H9 (cell line): Measurements from ENCODE around the gene PRSS2. TPM values are rescaled to one million over a fixed set of nuclear protein-coding genes. Genes with fewer than 3 reads are reported as not detected.

Source experiments
- DNase-seq: peaks from one replicate; pipeline ENCODE4 v3.0.0-alpha.2; 2017
- H2AFZ ChIP-seq: one replicate; pipeline ENCODE4 v1.6.1; 2013; ENCODE audit warnings: mild to moderate bottlenecking, low read length, control low read depth, moderate library complexity
- H2AK5ac ChIP-seq: 2 replicates; pipeline ENCODE4 v1.6.1; 2013; ENCODE audit warnings: low read length, control low read depth, mixed read lengths; ENCODE audit not compliant: insufficient read length
- H2BK120ac ChIP-seq: one replicate; pipeline ENCODE4 v1.6.1; 2013; ENCODE audit warnings: low read depth, mild to moderate bottlenecking, low read length, control low read depth, inconsistent platforms; ENCODE audit not compliant: poor library complexity, severe bottlenecking
- H2BK12ac ChIP-seq: 2 replicates; pipeline ENCODE4 v1.6.1; 2013; ENCODE audit warnings: low read length, control low read depth, mixed read lengths, low read depth; ENCODE audit not compliant: insufficient read length
- H2BK15ac ChIP-seq: 2 replicates; pipeline ENCODE4 v1.6.1; 2013; ENCODE audit warnings: low read depth, low read length, control low read depth
- H2BK20ac ChIP-seq: one replicate; pipeline ENCODE4 v1.6.1; 2013; ENCODE audit warnings: low read depth, mild to moderate bottlenecking, low read length, control low read depth, inconsistent platforms; ENCODE audit not compliant: poor library complexity, severe bottlenecking
- H2BK5ac ChIP-seq: 2 replicates; pipeline ENCODE4 v1.6.1; 2013; ENCODE audit warnings: low read length, control low read depth, mixed read lengths; ENCODE audit not compliant: insufficient read length
- H3K14ac ChIP-seq: 2 replicates; pipeline ENCODE4 v1.6.1; 2013; ENCODE audit warnings: low read length, control low read depth; ENCODE audit not compliant: insufficient read depth
- H3K18ac ChIP-seq: 2 replicates; pipeline ENCODE4 v1.6.1; 2013; ENCODE audit warnings: low read depth, mild to moderate bottlenecking, mixed read lengths, low read length, control low read depth; ENCODE audit not compliant: insufficient read length
- H3K23ac ChIP-seq: 2 replicates; pipeline ENCODE4 v1.6.1; 2013; ENCODE audit warnings: low read length, control low read depth, mixed read lengths, low read depth; ENCODE audit not compliant: insufficient read length
- H3K23me2 ChIP-seq: 2 replicates; pipeline ENCODE4 v1.6.1; 2013; ENCODE audit warnings: low read depth, mild to moderate bottlenecking, mixed read lengths, low read length, control low read depth; ENCODE audit not compliant: insufficient read length, poor library complexity, severe bottlenecking
- H3K27ac ChIP-seq: 2 replicates; pipeline ENCODE4 v1.5.1; 2013; ENCODE audit warnings: low read length, control low read depth, mixed read lengths, low read depth; ENCODE audit not compliant: insufficient read length
- H3K27me3 ChIP-seq: 2 replicates; pipeline ENCODE4 v1.6.1; 2013; ENCODE audit warnings: low read length, control low read depth, inconsistent platforms; ENCODE audit not compliant: insufficient read depth
- H3K4ac ChIP-seq: 2 replicates; pipeline ENCODE4 v1.6.1; 2013; ENCODE audit warnings: low read depth, mild to moderate bottlenecking, control low read depth, inconsistent platforms, low read length, moderate library complexity
- H3K4me1 ChIP-seq: 2 replicates; pipeline ENCODE4 v1.6.1; 2013; ENCODE audit warnings: low read length, control low read depth, inconsistent platforms; ENCODE audit not compliant: insufficient read depth
- H3K4me2 ChIP-seq: 2 replicates; pipeline ENCODE4 v1.6.1; 2013; ENCODE audit warnings: low read length, control low read depth, mixed read lengths; ENCODE audit not compliant: insufficient read length, insufficient read depth
- H3K56ac ChIP-seq: 2 replicates; pipeline ENCODE4 v1.6.1; 2013; ENCODE audit warnings: low read depth, mild to moderate bottlenecking, mixed read lengths, low read length, control low read depth; ENCODE audit not compliant: insufficient read length
- H3K79me1 ChIP-seq: 2 replicates; pipeline ENCODE4 v1.6.1; 2013; ENCODE audit warnings: low read depth, mild to moderate bottlenecking, moderate library complexity, low read length, control low read depth, inconsistent platforms; ENCODE audit not compliant: insufficient read depth, poor library complexity, severe bottlenecking
- H3K79me2 ChIP-seq: 2 replicates; pipeline ENCODE4 v1.6.1; 2013; ENCODE audit warnings: low read length, control low read depth, inconsistent platforms; ENCODE audit not compliant: insufficient read depth
- H3K9ac ChIP-seq: 2 replicates; pipeline ENCODE4 v1.6.1; 2013; ENCODE audit warnings: low read length, control low read depth, mixed read lengths; ENCODE audit not compliant: insufficient read length; ENCODE audit errors: extremely low read depth
- H3K9me3 ChIP-seq: one replicate; pipeline ENCODE4 v1.6.1; 2013; ENCODE audit warnings: low read depth, low read length, inconsistent platforms; ENCODE audit not compliant: control insufficient read depth
- H3T11ph ChIP-seq: one replicate; pipeline ENCODE4 v1.6.1; 2013; ENCODE audit warnings: mild to moderate bottlenecking, low read length, control low read depth, inconsistent platforms
- H4K20me1 ChIP-seq: one replicate; pipeline ENCODE4 v1.6.1; 2013; ENCODE audit not compliant: control insufficient read depth, insufficient read length, insufficient read depth
- H4K5ac ChIP-seq: 2 replicates; pipeline ENCODE4 v1.6.1; 2013; ENCODE audit warnings: low read depth, mild to moderate bottlenecking, mixed read lengths, low read length, control low read depth; ENCODE audit not compliant: insufficient read length
- H4K8ac ChIP-seq: replicated peaks from 2 replicates; pipeline ENCODE4 v1.6.1; 2013; ENCODE audit warnings: low read length, control low read depth, mixed read lengths, low read depth; ENCODE audit not compliant: insufficient read length
- H4K91ac ChIP-seq: 2 replicates; pipeline ENCODE4 v1.6.1; 2013; ENCODE audit warnings: low read depth, mild to moderate bottlenecking, moderate library complexity, mixed read lengths, low read length, control low read depth; ENCODE audit not compliant: insufficient read length
- H3K27ac Mint-ChIP-seq, 3 experiments: 2 replicates in 2 of 3; 3 replicates in 1 of 3; pipeline ENCODE4 v1.8.0; 2020 to 2021; ENCODE audit warnings: mixed read lengths in 3 of 3, mild to moderate bottlenecking in 1 of 3, moderate library complexity in 1 of 3
- H3K27me3 Mint-ChIP-seq: 2 replicates; pipeline ENCODE4 v1.8.0; 2021; ENCODE audit warnings: low read depth, mild to moderate bottlenecking, moderate library complexity, mixed read lengths
- H3K36me3 Mint-ChIP-seq, 3 experiments: 2 replicates in 2 of 3; 3 replicates in 1 of 3; pipeline ENCODE4 v1.8.0; 2020 to 2021; ENCODE audit warnings: low read depth in 3 of 3, mixed read lengths in 3 of 3; ENCODE audit not compliant: insufficient read depth in 1 of 3
- H3K4me1 Mint-ChIP-seq, 2 experiments: 2 replicates each; pipeline ENCODE4 v1.8.0; 2020; ENCODE audit warnings: mixed read lengths in 2 of 2
- H3K4me3 Mint-ChIP-seq, 2 experiments: 2 replicates in 1 of 2; 3 replicates in 1 of 2; pipeline ENCODE4 v1.8.0; 2020 to 2021; ENCODE audit warnings: mild to moderate bottlenecking in 2 of 2, mixed read lengths in 2 of 2, moderate library complexity in 1 of 2
- H3K9me3 Mint-ChIP-seq, 2 experiments: 2 replicates in 1 of 2; 3 replicates in 1 of 2; pipeline ENCODE4 v1.8.0; 2020; ENCODE audit warnings: mild to moderate bottlenecking in 2 of 2, mixed read lengths in 2 of 2, moderate library complexity in 1 of 2
- CTCF ChIP-seq: fragments of 200-600 bp; sonication (generic); conservative IDR thresholded peaks from 3 replicates; pipeline ENCODE4 v1.8.0; 2021; ENCODE audit warnings: antibody characterized with exemption, mild to moderate bottlenecking
- WGBS: extraction: QIAGEN DNeasy Blood & Tissue Kit; methylation state at CpG from one replicate; pipeline ENCODE4 v1.1.7; 2013; ENCODE audit warnings: missing lambda C conversion rate, low lambda C conversion rate, mixed read lengths; ENCODE audit not compliant: insufficient read length; ENCODE audit errors: extremely low coverage; 5-methylcytosine and 5-hydroxymethylcytosine counted together
- total RNA-seq: library from RNA; stranded (reverse); gene quantifications from 2 replicates; pipeline ENCODE4 v1.2.1, GENCODE V29; 2021

Gene PRSS2
- total RNA-seq, 1 experiment from 2014 or later: not detected

GRCh38 chr7:142771353-142771723 lies 568 bp downstream of the PRSS2 start:
- Histone ChIP-seq H3K27me3 (no peaks in the 10 kb centered on the region), H3K56ac (no peak overlapping the region), H4K20me1 (no peaks in the 10 kb centered on the region), H2BK20ac (no peak overlapping the region), H2AFZ (no peak overlapping the region), H3K9ac (no peak overlapping the region), H3K18ac (no peak overlapping the region), H4K5ac (no peak overlapping the region), H2BK120ac (no peak overlapping the region), H3K4ac (no peak overlapping the region), H3K23ac (no peak overlapping the region), H4K91ac (no peak overlapping the region), H3K79me1 (no peaks in the 10 kb centered on the region), H2BK15ac (no peak overlapping the region), H3K23me2 (no peaks in the 10 kb centered on the region), H3K79me2 (no peaks in the 10 kb centered on the region), H3K27ac (no peak overlapping the region), H2BK5ac (no peak overlapping the region), H3K9me3 (no peaks in the 10 kb centered on the region), H3T11ph (no peak overlapping the region), H3K4me1 (no peaks in the 10 kb centered on the region), H4K8ac (no peak overlapping the region), H2BK12ac (no peak overlapping the region), H3K14ac (no peak overlapping the region), H2AK5ac (no peak overlapping the region), H3K4me2 (no peak overlapping the region)
- DNase-seq: no peak
- no peak overlapping the region for H3K4me3 Mint-ChIP-seq
- H3K27ac Mint-ChIP-seq: no peak overlapping the region
- H3K4me1 Mint-ChIP-seq: peaks cover 3 to 5% of the 10 kb centered on the region in 2 experiments; a peak in 3 of 4 replicates
- TF ChIP-seq CTCF: no peak
- H3K9me3 Mint-ChIP-seq: no peaks in the 10 kb centered on the region
- peaks cover 16% of the 10 kb centered on the region for H3K27me3 Mint-ChIP-seq
- no CpG with 5 or more reads among the region's 5 CpGs for WGBS
- H3K36me3 Mint-ChIP-seq: no peaks in the 10 kb centered on the region
